ENCODE measurements around the gene AMZ1. TPM values are rescaled to one million over a fixed set of nuclear protein-coding genes. Genes with fewer than 3 reads are reported as not detected.

AMZ1 gene
- total and polyA plus RNA-seq, 10 of the 15 experiments (the other 5 are each of a cell fraction or from before 2014, with no cell fraction given), result 0.02 to 2.0 (median 0.69) TPM

DNA sequence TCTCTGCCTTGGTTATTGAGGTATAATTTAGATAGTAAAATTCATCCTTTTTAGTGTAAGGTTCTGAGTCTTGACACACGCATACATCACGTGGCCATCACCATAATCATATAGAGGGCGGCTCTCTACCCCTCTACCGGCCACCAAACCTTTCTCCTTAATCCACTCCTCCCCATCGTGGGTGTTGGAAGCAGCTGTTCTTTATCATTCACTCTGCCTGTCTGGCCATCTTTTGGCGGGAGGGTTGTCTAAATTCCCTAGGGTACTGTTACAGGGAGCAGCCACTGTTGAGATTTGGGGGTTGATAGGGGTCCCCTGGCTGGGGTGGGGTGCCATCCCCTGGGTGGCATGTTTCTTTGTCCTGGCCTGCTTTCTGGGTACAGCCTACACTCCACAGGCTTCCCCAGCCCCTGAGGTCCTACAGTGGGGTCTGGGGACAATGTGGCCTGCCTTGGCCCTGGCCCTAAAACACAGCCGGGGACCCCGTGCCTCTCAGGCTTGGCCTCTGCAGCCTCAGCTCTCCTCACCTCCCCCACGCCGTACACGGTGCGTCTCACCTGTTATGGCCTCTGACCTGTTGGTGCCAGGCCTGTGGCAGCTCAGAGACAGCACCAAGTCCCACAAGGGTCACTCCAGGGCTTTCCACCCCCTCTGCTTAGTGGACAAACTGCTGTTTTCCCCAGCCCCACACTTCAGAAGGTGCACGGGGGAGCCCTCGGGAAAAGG is 17.5 kb downstream of the AMZ1 start:
- POLR2A ChIA-PET, result interaction anchor here (0.8 to 1.2 kb wide), 2 partner anchors 10 to 31 kb away, joined by 3 read pairs; no protein-coding TSS in a partner anchor
- H3K27me3 ChIP-seq (replicated peaks in 1 of 2; ENCODE audit: control insufficient read depth in 2 of 2, insufficient read depth in 2 of 2, low read length in 1 of 2), result no peaks in the 10 kb centered on the region
- no peaks in the 10 kb centered on the region for H4K20me1 ChIP-seq (ENCODE audit: control insufficient read depth, insufficient read depth)
- H3K36me3 ChIP-seq (ENCODE audit: control insufficient read depth in 2 of 2, insufficient read depth in 2 of 2, low read length in 1 of 2), result no peaks in the 10 kb centered on the region; a peak in 1 of 4 replicates
- no peak for DNase-seq (ENCODE audit: low read depth, low spot score)
- RAD21 ChIA-PET (ENCODE audit: unreplicated experiment), result interaction anchor here (1.7 kb wide), 1 partner anchor 34 kb away, joined by 8 read pairs; no protein-coding TSS in a partner anchor
- TF ChIP-seq GATAD2B (conservative IDR thresholded peaks at IDR 0.05; ENCODE audit: low read depth), result no peak
- no peak for TF ChIP-seq ZNF274 (IDR thresholded peaks at IDR 0.05; ENCODE audit: insufficient read depth, insufficient read length)
- no peak for TF ChIP-seq RB1 (IDR thresholded peaks at IDR 0.05; ENCODE audit: borderline replicate concordance)
- no peak for TF ChIP-seq MYB (IDR thresholded peaks at IDR 0.05; ENCODE audit: borderline replicate concordance, low read depth, low read length)
- no peak for TF ChIP-seq DPF2 (IDR thresholded peaks at IDR 0.05)
- no peak for TF ChIP-seq ZNF384 (IDR thresholded peaks at IDR 0.05; ENCODE audit: borderline replicate concordance, low read depth, low read length)
- TF ChIP-seq POLR2AphosphoS2 (IDR thresholded peaks at IDR 0.05; ENCODE audit: low read depth, low read length), result no peak
- TF ChIP-seq NR2C1 (IDR thresholded peaks at IDR 0.05), result no peak
- no peak for TF ChIP-seq GABPA (IDR thresholded peaks at IDR 0.05; ENCODE audit: low read depth)
- TF ChIP-seq TBL1XR1 (IDR thresholded peaks at IDR 0.05; ENCODE audit: low read depth, low read length), result no peak
- no peak for TF ChIP-seq CHD1 (IDR thresholded peaks at IDR 0.05; ENCODE audit: low read depth, low read length)
- no peak for TF ChIP-seq RFX5 (IDR thresholded peaks at IDR 0.05; ENCODE audit: low read depth, low read length)
- no peak for TF ChIP-seq KAT2A (conservative IDR thresholded peaks at IDR 0.05; ENCODE audit: control insufficient read depth, low read depth, low read length)
- TF ChIP-seq, protein P1, sequence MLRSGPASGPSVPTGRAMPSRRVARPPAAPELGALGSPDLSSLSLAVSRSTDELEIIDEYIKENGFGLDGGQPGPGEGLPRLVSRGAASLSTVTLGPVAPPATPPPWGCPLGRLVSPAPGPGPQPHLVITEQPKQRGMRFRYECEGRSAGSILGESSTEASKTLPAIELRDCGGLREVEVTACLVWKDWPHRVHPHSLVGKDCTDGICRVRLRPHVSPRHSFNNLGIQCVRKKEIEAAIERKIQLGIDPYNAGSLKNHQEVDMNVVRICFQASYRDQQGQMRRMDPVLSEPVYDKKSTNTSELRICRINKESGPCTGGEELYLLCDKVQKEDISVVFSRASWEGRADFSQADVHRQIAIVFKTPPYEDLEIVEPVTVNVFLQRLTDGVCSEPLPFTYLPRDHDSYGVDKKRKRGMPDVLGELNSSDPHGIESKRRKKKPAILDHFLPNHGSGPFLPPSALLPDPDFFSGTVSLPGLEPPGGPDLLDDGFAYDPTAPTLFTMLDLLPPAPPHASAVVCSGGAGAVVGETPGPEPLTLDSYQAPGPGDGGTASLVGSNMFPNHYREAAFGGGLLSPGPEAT (IDR thresholded peaks at IDR 0.05; ENCODE audit: low read depth), result no peak
- TF ChIP-seq KLF5 (IDR thresholded peaks at IDR 0.05; ENCODE audit: partially characterized antibody), result no peak
- TF ChIP-seq RAD51 (IDR thresholded peaks at IDR 0.05), result no peak
- no peak for TF ChIP-seq BCL11A (IDR thresholded peaks at IDR 0.05; ENCODE audit: low read depth, low read length)
- TF ChIP-seq CREM (IDR thresholded peaks at IDR 0.05; ENCODE audit: low read depth), result no peak
- no peak for TF ChIP-seq BMI1 (IDR thresholded peaks at IDR 0.05; ENCODE audit: borderline replicate concordance)
- no peak for TF ChIP-seq PML (IDR thresholded peaks at IDR 0.05; ENCODE audit: low read length)
- CTCF ChIA-PET, result interaction anchor here (0.7 to 8.3 kb wide), 2 partner anchors 35 to 96 kb away, joined by 3 to 154 read pairs; no protein-coding TSS in a partner anchor
- no peak overlapping the region for H3K4me2 ChIP-seq (ENCODE audit: control insufficient read depth, insufficient read depth)
- BruUV-seq (replicated peaks), result no TSS peak
- H3K9me3 ChIP-seq (replicated peaks; ENCODE audit: control insufficient read depth, insufficient read depth, low read length), result no peaks in the 10 kb centered on the region
- H2AFZ ChIP-seq (ENCODE audit: control insufficient read depth, low read depth, low read length), result no peak overlapping the region
- H3K79me2 ChIP-seq (ENCODE audit: control insufficient read depth, insufficient read depth, low read length), result no peaks in the 10 kb centered on the region
- intact Hi-C loops (cut with micrococcal nuclease; ENCODE audit: unreplicated experiment), result no loop called here
- SMC1A ChIA-PET (ENCODE audit: uncharacterized antibody, unreplicated experiment), result interaction anchor here (1.1 to 11.6 kb wide), 3 partner anchors 10 to 34 kb away, joined by 3 to 113 read pairs (median 6); no protein-coding TSS in a partner anchor
- 75% methylated on average over 14 of the region's 14 CpGs for WGBS (ENCODE audit: insufficient coverage, insufficient replicate concordance, low lambda C conversion rate, missing lambda C conversion rate)
- no peak overlapping the region for H3K27ac ChIP-seq (ENCODE audit: control insufficient read depth, insufficient read depth)
- no peak overlapping the region for H3K4me3 ChIP-seq
- ATAC-seq, result no peak
- no peak for FAIRE-seq
- H3K9ac ChIP-seq (ENCODE audit: control insufficient read depth, insufficient read depth, low read length), result no peak overlapping the region
- peaks cover 17% of the 10 kb centered on the region for H3K4me1 ChIP-seq (ENCODE audit: control insufficient read depth, insufficient read depth, low read length)
- in situ Hi-C loops (cut with MboI), result no loop called here

Data from GM12878 (cell line).